ENCODE results near the gene ASPSCR1.

ASPSCR1 gene

DNA sequence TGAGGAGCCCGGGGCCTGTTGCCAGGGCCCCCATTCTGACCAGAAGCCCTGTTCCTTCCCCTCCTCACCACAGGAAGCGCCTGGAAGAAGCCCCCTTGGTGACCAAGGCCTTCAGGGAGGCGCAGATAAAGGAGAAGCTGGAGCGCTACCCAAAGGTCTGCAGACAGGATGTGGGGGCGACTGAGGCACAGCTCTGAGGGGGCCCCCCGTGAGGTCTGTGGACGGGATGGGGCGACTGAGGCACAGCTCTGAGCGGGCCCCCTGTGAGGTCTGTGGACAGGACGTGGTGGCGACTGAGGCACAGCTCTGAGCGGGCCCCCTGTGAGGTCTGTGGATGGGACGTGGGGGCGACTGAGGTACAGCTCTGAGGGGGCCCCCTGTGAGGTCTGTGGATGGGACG lies 32.0 kb downstream of the ASPSCR1 start:
- ATAC-seq: no peak
- TF ChIP-seq ZNF565 (CRISPR knock-in tag; conservative IDR thresholded peaks at IDR 0.05; ENCODE audit: low read depth) (no peak), TOX (CRISPR knock-in tag; IDR thresholded peaks at IDR 0.05; ENCODE audit: borderline replicate concordance) (no peak), ZFP30 (CRISPR knock-in tag; IDR thresholded peaks at IDR 0.05) (no peak), TCF4 (CRISPR knock-in tag; IDR thresholded peaks at IDR 0.05; ENCODE audit: borderline replicate concordance) (no peak)

DNA sequence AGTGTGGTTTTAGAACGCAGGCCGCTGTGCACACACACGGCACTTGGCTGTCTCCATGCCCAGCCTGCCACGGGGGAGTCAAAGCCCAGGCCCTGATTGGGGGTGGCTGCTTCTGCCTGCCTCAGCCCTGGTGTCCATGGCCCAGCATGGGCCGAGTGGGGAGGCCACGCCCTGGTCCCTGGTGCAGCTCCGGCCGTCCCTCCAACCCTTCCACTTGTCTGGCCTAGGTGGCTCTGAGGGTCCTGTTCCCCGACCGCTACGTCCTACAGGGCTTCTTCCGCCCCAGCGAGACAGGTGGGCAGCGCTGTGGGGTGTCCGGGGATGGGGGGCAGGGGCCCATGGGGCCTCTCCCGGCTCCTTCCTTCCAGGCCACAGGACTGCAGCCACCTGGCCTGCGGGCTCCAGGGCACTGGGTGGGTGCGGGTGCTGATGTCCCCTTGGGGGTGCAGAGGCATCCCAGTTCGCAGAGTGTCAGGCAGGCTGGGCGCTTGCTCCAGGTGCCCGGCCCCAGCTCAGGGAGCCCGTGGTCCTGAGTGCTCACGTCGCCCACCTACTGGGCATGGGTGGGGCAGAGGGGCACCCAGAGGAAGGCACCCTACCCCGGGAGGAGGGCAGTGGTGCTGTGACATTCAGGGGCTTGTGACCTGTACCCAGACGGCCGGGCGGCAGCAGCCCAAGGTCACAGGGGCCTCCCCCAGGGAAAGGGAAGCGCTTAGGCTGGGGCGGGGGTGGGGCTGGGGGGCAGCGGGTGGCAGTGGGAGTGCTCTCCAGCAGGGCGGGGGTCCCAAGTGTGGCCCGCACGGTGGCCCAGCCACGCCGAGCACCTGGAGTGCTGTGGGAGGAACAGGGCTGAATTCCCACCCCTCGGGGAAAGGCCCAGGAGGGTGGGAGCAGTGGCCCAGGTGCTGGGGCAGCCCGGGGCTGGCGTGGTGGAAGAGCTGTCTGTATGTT lies 33.4 kb downstream of the ASPSCR1 start:
- ATAC-seq: no peak
- TF ChIP-seq, protein P1, sequence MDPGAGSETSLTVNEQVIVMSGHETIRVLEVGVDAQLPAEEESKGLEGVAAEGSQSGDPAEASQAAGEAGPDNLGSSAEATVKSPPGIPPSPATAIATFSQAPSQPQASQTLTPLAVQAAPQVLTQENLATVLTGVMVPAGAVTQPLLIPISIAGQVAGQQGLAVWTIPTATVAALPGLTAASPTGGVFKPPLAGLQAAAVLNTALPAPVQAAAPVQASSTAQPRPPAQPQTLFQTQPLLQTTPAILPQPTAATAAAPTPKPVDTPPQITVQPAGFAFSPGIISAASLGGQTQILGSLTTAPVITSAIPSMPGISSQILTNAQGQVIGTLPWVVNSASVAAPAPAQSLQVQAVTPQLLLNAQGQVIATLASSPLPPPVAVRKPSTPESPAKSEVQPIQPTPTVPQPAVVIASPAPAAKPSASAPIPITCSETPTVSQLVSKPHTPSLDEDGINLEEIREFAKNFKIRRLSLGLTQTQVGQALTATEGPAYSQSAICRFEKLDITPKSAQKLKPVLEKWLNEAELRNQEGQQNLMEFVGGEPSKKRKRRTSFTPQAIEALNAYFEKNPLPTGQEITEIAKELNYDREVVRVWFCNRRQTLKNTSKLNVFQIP (CRISPR knock-in tag; IDR thresholded peaks at IDR 0.05; ENCODE audit: borderline replicate concordance, low read depth): no peak
- no peak for TF ChIP-seq TCF4 (CRISPR knock-in tag; IDR thresholded peaks at IDR 0.05; ENCODE audit: borderline replicate concordance)
- TF ChIP-seq, protein P2, sequence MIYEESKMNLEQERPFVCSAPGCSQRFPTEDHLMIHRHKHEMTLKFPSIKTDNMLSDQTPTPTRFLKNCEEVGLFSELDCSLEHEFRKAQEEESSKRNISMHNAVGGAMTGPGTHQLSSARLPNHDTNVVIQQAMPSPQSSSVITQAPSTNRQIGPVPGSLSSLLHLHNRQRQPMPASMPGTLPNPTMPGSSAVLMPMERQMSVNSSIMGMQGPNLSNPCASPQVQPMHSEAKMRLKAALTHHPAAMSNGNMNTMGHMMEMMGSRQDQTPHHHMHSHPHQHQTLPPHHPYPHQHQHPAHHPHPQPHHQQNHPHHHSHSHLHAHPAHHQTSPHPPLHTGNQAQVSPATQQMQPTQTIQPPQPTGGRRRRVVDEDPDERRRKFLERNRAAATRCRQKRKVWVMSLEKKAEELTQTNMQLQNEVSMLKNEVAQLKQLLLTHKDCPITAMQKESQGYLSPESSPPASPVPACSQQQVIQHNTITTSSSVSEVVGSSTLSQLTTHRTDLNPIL (CRISPR knock-in tag; IDR thresholded peaks at IDR 0.05; ENCODE audit: low read depth): no peak
- TF ChIP-seq, protein P3, sequence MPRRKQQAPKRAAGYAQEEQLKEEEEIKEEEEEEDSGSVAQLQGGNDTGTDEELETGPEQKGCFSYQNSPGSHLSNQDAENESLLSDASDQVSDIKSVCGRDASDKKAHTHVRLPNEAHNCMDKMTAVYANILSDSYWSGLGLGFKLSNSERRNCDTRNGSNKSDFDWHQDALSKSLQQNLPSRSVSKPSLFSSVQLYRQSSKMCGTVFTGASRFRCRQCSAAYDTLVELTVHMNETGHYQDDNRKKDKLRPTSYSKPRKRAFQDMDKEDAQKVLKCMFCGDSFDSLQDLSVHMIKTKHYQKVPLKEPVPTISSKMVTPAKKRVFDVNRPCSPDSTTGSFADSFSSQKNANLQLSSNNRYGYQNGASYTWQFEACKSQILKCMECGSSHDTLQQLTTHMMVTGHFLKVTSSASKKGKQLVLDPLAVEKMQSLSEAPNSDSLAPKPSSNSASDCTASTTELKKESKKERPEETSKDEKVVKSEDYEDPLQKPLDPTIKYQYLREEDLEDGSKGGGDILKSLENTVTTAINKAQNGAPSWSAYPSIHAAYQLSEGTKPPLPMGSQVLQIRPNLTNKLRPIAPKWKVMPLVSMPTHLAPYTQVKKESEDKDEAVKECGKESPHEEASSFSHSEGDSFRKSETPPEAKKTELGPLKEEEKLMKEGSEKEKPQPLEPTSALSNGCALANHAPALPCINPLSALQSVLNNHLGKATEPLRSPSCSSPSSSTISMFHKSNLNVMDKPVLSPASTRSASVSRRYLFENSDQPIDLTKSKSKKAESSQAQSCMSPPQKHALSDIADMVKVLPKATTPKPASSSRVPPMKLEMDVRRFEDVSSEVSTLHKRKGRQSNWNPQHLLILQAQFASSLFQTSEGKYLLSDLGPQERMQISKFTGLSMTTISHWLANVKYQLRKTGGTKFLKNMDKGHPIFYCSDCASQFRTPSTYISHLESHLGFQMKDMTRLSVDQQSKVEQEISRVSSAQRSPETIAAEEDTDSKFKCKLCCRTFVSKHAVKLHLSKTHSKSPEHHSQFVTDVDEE (CRISPR knock-in tag; IDR thresholded peaks at IDR 0.05): no peak
- TF ChIP-seq, protein P4, sequence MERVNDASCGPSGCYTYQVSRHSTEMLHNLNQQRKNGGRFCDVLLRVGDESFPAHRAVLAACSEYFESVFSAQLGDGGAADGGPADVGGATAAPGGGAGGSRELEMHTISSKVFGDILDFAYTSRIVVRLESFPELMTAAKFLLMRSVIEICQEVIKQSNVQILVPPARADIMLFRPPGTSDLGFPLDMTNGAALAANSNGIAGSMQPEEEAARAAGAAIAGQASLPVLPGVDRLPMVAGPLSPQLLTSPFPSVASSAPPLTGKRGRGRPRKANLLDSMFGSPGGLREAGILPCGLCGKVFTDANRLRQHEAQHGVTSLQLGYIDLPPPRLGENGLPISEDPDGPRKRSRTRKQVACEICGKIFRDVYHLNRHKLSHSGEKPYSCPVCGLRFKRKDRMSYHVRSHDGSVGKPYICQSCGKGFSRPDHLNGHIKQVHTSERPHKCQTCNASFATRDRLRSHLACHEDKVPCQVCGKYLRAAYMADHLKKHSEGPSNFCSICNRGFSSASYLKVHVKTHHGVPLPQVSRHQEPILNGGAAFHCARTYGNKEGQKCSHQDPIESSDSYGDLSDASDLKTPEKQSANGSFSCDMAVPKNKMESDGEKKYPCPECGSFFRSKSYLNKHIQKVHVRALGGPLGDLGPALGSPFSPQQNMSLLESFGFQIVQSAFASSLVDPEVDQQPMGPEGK (CRISPR knock-in tag; IDR thresholded peaks at IDR 0.05; ENCODE audit: borderline replicate concordance): no peak
- TF ChIP-seq GLIS3 (CRISPR knock-in tag; IDR thresholded peaks at IDR 0.05): no peak
- TF ChIP-seq OSR1 (CRISPR knock-in tag; IDR thresholded peaks at IDR 0.05): no peak
- no peak for TF ChIP-seq ZNF70 (CRISPR knock-in tag; IDR thresholded peaks at IDR 0.05)
- TF ChIP-seq CSDC2 (CRISPR knock-in tag; IDR thresholded peaks at IDR 0.05): no peak
- no peak for TF ChIP-seq ESRRG (CRISPR knock-in tag; IDR thresholded peaks at IDR 0.05)
- no peak for TF ChIP-seq SNAI2 (CRISPR knock-in tag; IDR thresholded peaks at IDR 0.05)
- no peak for TF ChIP-seq ZC3H10 (CRISPR knock-in tag; IDR thresholded peaks at IDR 0.05)
- no peak for TF ChIP-seq ZNF8 (CRISPR knock-in tag; IDR thresholded peaks at IDR 0.05)

DNA sequence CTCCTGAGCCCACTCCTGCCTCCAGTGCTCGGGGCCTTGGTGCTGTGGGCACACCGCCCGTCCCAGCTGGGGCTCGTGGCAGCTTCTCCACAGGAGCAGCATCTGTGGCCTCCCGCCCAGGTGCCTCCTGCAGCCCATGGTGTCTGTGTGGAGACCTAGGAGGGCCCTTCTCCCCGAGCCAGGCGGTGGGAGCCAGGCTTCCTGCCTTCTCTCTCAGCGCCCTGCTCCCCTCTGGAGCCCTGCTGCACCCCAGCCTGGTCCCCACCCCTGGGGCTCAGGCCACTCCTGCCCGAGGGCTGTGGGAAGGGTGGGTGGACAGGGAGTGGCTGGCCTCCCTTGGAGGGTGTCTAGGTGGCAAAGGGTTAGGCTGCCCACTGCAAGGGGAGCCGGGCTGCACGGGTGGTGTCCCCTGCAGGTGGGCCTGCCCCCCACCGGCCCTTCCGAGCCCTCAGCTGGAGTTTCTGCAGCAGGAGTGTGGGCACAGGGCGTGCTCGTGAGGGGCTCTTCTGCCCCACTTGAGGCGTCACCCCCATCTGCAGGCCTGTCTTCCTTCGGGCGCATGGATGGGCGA lies 34.3 kb downstream of the ASPSCR1 start:
- no peak for ATAC-seq
- no peak for TF ChIP-seq ZFP30 (CRISPR knock-in tag; IDR thresholded peaks at IDR 0.05)
- TF ChIP-seq ZNF8 (CRISPR knock-in tag; IDR thresholded peaks at IDR 0.05): no peak
- TF ChIP-seq CSDC2 (CRISPR knock-in tag; IDR thresholded peaks at IDR 0.05): no peak
- no peak for TF ChIP-seq TCF4 (CRISPR knock-in tag; IDR thresholded peaks at IDR 0.05; ENCODE audit: borderline replicate concordance)
- TF ChIP-seq ZC3H10 (CRISPR knock-in tag; IDR thresholded peaks at IDR 0.05): no peak
- TF ChIP-seq, protein P2 (CRISPR knock-in tag; IDR thresholded peaks at IDR 0.05; ENCODE audit: low read depth): no peak
- TF ChIP-seq, protein P5, sequence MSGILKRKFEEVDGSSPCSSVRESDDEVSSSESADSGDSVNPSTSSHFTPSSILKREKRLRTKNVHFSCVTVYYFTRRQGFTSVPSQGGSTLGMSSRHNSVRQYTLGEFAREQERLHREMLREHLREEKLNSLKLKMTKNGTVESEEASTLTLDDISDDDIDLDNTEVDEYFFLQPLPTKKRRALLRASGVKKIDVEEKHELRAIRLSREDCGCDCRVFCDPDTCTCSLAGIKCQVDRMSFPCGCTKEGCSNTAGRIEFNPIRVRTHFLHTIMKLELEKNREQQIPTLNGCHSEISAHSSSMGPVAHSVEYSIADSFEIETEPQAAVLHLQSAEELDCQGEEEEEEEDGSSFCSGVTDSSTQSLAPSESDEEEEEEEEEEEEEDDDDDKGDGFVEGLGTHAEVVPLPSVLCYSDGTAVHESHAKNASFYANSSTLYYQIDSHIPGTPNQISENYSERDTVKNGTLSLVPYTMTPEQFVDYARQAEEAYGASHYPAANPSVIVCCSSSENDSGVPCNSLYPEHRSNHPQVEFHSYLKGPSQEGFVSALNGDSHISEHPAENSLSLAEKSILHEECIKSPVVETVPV (CRISPR knock-in tag; IDR thresholded peaks at IDR 0.05): no peak
- no peak for TF ChIP-seq GLIS3 (CRISPR knock-in tag; IDR thresholded peaks at IDR 0.05)
- TF ChIP-seq, protein P1 (CRISPR knock-in tag; IDR thresholded peaks at IDR 0.05; ENCODE audit: borderline replicate concordance, low read depth): no peak
- no peak for TF ChIP-seq SNAI2 (CRISPR knock-in tag; IDR thresholded peaks at IDR 0.05)
- TF ChIP-seq, protein P3 (CRISPR knock-in tag; IDR thresholded peaks at IDR 0.05): no peak
- no peak for TF ChIP-seq ZNF565 (CRISPR knock-in tag; conservative IDR thresholded peaks at IDR 0.05; ENCODE audit: low read depth)
- TF ChIP-seq ZFP3 (CRISPR knock-in tag; IDR thresholded peaks at IDR 0.05): no peak
- TF ChIP-seq OSR1 (CRISPR knock-in tag; IDR thresholded peaks at IDR 0.05): no peak
